HG03378 (cell line): ENCODE data around the gene ALG5.

ENCODE experiments used
- ATAC-seq: cut with Tn5 transposase; IDR thresholded peaks from one replicate; pipeline ENCODE4 v1.9.1; 2021; ENCODE audit warnings: mild to moderate bottlenecking, moderate library complexity; ENCODE audit not compliant: unreplicated experiment

Gene ALG5

DNA sequence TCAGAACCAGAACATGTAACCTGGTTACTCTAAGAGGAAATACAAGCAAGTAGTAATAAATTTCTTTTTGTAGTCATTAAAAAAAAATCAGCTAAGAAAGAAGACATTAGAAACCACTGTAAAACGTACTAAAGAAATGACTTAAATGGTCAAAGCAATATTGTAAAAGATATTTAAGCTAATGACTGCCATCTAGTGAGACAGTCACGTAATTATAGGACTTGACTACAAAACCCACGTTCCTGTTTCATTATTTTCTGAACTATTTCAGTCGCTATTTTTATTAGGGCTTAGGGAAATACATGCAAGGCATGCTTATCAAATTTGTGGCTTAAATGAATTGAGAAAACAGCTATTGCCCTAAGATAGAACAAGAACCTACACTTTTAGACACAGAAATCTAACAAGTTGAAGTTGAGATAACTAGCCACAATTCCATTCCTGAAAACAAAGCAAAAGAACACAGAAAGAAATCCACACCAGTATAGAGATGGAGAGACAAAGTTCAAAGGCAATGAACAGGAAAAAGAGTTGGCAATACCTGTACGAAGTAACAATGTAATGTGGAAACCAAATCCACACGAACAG lies 17.9 kb downstream of the ALG5 start:
- peak; percentile 57 for ATAC-seq

DNA sequence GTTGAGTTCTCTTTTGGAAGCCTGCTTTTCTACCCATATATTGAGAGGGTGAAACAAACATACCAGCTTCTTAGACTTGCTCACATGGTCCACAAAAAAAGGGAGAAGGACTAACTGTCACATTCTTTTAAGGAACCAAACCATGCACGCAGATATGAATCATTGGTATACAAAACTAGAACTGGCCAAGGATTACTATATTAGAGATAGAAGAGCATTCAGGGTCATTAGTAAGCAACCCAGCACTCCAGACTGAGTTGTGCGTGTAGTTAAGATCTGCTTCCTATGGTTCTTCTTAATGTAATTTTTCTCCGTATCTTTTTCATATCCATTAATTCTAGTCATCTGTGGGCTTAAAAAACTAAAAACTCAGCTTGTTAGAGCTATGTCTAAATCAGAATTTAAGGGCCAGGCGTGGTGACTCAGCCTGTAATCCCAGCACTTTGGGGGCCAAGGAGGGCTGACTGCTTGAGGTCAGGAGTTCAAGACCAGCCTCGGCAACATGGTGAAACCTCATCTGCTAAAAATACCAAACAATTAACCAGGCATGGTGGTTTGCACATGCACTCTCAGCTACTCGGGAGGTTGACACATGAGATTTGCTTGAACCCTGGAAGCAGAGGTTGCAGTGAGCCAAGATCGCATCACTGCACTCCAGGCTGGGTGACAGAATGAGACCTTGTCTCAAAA lies 19.6 kb downstream of the ALG5 start:
- ATAC-seq = no peak

DNA sequence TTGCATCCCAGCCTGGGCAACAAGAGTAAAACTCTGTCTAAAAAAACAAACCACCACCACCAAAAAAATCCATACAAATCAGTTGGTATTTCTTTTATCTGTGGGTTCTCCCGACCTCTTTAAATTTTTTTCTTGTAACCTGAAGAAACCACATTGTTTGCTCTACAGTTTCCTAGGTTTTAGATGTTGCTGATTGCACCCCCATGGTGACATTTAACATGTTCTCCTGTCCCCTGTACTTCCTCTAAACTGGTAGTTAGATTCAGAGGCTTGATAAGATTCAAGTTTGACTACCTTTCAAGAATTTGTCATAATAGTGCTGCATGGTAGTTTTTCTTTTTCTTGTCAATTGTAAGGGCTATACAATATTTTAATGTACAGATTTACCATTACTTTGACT lies 24.0 kb downstream of the ALG5 start:
- no peak for ATAC-seq

GRCh38 chr13:36973621-36974295 lies 25.4 kb downstream of the ALG5 start:
- peak; percentile 91 for ATAC-seq

DNA sequence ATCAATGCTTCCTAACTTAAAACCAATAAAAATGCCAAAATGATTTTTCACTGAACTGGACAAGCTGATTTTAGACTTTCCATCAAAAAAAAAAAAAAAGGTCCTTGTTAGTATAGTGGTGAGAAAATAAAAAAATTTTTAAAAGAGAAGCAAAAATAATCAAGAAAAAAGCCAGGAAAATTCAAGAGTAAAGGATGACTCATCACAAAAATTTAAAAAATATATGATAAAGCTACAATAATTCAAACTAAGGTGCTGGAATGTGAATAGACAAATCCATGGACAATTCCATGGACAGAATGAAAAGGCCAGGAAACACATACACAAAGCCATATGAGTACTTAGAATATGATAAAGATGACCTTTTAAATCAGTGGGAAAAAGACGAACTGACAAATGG lies 26.1 kb downstream of the ALG5 start:
- no peak for ATAC-seq

DNA sequence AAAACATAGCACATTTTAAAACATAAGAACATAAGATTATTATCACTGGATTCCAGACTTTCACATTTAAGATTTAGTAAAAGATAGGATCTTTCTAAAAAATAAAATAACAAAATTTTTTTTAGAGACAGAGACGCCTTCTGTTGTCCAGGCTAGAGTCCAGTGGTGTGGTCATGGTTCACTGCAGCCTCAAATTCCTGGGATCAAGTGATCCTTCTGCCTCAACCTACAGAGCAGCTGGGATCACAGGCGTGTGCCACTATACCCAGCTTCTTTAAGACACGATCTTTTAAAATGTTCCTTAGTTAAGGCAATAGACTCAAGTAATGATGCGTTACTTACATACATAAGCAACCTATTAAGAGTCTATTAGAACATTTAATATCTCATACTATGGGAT lies 32.7 kb downstream of the ALG5 start:
- ATAC-seq = no peak

GRCh38 chr13:36965767-36966166 lies 33.4 kb downstream of the ALG5 start:
- no peak for ATAC-seq

DNA sequence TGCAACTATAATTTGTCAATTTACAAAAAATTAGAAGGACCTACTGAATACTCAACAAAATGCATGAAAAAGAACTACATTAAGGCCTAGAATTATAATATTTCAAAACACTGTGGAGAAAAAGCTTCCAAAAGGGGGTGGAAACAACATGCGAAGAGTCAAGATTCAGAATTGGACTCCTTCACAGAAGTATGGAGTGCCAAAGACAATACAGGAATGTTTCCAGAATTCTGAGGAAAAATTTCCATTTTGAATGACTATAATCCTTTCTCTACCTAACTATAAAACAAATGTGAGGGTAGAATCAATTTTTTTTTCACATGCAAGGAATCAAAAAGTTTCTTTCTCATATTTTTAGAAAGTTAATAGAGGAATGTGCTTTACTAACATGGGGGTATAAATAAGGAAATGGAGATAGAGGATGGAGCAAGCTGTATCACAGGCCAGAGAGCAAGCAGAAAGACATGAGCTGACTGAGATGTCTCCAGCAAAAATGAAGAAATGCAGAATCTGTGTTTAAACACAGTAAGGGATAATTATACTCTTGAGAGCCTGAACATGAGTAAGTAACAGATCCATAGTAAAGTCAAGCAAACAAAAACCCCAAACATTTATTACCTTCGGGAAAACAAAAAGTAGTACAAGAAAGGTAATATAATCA lies 39.6 kb downstream of the ALG5 start:
- ATAC-seq = no peak

- no peak for ATAC-seq
Measured at GRCh38 chr13:36954542-36954941, 44.6 kb downstream of the ALG5 start.

DNA sequence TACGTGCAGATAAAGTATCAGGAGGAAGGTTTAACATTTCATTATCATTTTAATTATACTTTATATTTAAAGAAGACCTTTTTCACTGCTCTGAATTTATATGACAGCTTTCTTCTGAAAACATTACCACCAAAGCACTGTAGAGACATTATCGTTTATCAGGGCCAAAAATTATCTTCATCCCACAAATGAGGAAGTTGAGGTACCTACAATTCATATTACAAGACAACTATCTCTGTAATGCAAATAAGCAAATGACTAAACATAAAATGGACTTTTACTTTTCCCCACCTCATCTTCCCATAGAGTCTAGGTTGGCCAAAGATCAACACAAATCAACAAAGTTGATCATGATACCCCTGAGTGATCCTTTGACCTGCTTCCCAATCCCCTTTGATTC lies 48.2 kb downstream of the ALG5 start:
- no peak for ATAC-seq

- no peak for ATAC-seq
Measured at GRCh38 chr13:36950330-36950729, 48.8 kb downstream of the ALG5 start.

- no peak for ATAC-seq
Measured at GRCh38 chr13:36945078-36945477, 54.1 kb downstream of the ALG5 start.

- ATAC-seq = no peak
Measured at GRCh38 chr13:36925603-36926002, 73.5 kb downstream of the ALG5 start.

DNA sequence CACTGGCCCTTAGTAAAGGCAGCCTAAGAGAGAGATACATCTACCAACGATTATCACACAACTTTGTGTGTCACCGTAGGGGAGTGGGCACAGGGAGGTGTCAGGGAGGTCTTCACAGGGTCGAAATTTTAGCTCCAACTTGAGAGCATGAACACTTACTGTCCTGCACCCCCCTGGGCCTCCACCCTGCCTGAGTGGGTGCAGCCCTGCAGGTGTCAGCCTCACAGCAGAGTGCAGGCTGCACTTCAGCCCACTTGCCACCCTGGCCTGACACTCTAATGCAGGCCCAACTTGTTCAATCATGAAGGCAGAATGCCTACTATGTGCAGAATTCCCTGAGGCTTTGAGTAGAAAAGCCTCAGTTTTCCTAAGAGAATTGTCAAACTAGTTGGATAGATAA lies 75.1 kb downstream of the ALG5 start:
- ATAC-seq = no peak

- ATAC-seq = no peak
Measured at GRCh38 chr13:36921631-36922301, 77.4 kb downstream of the ALG5 start.

- ATAC-seq = no peak
Measured at GRCh38 chr13:36920616-36921185, 78.4 kb downstream of the ALG5 start.

GRCh38 chr13:36919833-36920615 lies 79.1 kb downstream of the ALG5 start, which contains the start of gene SMAD9:
TSS of gene SMAD9 (minus strand) at chr13:36920238. CDS start at chr13:36879689, 40,549 bp downstream.
- ATAC-seq = no peak

DNA sequence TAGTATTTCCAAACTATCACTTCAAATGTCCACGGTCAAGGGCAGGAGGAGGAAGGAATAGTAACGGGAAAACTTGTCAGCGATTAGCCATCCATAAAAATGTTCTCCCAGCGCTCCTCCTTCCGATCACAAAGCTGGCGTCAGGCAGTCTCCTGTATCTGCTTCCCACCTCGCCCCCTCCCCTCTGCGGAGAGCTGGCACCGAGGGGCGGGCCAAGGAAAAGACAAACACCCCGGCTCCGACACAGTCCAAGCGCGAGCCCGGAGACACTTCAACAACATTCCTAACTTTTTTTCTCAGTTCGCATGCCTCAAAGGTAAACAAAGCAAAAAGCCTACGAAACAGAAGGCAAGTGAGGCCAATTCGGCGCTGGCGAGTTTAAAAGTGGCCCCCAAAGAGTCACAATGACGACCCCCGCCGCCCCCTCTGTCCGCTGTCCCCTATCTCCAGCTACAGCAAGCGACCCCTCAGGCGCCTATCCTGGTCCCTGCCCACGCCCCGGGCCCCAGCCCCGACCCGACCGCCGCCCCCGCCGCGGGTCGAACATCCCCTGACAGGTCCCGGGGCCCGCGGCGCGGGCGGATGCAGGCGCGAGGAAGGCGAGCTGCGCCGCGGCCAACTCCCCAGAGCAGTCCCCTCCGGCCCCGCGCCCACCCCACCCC lies 79.8 kb downstream of the ALG5 start:
- ATAC-seq = no peak
